Measurements from ENCODE around the gene ARHGAP26.

GRCh38 chr5:143235423-143235822 lies 465.2 kb downstream of the ARHGAP26 start:
- TF ChIP-seq CTCF (IDR thresholded peaks at IDR 0.05) (no peak), POLR2A (IDR thresholded peaks at IDR 0.05) (no peak), POLR2AphosphoS5 (IDR thresholded peaks at IDR 0.05) (no peak), EP300 (IDR thresholded peaks at IDR 0.05; ENCODE audit: low read depth) (no peak)
